Activated naive CD4-positive, alpha-beta T cell treated with anti-CD3 and anti-CD28 coated beads, Interleukin-2, amount 50 U/mL, for 16 hours (primary cell): ENCODE results near the gene MVD.

Experiments used
- DNase-seq: peaks from one replicate; pipeline ENCODE4 v3.0.0-alpha.2; 2020

MVD gene, protein sequence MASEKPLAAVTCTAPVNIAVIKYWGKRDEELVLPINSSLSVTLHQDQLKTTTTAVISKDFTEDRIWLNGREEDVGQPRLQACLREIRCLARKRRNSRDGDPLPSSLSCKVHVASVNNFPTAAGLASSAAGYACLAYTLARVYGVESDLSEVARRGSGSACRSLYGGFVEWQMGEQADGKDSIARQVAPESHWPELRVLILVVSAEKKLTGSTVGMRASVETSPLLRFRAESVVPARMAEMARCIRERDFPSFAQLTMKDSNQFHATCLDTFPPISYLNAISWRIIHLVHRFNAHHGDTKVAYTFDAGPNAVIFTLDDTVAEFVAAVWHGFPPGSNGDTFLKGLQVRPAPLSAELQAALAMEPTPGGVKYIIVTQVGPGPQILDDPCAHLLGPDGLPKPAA

DNA sequence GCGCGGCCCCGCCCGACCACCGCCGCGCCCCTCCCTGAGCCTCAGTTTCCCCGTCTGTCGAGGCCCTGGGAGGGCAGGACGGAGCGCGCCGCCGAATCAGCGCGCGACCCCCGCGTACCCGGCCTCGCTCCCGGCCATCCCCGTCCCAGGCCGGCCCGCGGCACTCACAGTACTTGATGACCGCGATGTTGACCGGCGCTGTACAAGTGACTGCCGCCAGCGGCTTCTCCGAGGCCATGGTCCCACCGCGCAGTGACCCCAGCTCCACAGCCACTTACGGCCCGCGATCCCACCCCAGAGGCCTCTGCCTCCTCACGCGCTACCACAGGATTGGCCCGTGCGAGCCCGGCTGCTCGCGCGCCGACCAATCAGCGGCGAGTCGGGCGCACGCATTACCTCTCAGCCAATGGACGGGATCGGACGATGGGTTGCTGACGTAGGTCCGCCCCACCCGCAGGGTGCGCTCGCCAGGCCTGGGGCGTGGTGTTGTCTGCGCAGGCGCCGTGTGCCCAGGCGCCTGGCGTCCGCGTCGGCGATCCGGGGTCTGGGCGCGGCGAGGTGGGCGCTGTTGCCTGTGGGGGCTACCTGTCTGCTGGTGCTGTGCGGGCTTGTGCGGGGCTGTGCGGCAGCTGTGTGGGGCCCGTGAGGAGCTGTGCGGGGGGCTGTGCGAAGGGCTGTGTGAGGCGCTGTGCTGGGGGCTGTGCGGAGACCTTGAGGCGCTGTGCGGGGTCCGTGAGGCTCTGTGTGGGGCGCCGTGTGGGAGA, at the start of gene MVD:
Gene MVD (minus strand): TSS at position 249 of the 764 bp plus-strand sequence. CDS start 11 bp downstream, at position 238.
- peak; percentile 96 for DNase-seq

DNA sequence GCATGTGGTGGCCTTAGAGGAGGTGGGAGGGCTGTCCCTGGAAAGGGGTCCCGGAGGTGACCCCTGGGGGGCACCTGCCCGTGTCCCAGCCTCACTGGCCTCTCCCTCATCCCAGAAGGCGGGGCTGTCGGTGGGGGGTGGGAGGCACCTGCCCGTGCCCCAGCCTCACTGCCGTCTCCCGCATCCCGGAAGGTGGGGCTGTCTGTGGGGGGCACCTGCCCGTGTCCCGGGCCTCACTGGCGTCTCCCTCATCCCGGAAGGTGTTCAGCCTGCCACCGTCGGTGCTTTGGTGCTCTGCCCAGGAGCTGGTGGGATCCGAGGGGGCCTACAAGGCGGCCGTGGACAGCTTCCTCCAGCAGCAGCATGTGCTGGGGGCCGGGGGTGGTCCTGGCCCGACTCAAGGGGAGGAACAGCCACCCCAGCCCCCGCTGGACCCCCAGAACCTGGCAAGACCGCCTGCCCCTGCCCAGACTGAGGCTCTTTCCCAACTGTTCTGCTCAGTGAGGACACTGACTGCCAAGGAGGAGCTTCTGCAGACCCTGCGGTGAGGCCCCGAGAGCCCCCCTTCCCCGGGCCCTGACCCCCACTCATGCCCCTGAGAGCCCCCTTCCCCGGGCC, 49.6 kb upstream of the MVD start:
- DNase-seq, result no peak

DNA sequence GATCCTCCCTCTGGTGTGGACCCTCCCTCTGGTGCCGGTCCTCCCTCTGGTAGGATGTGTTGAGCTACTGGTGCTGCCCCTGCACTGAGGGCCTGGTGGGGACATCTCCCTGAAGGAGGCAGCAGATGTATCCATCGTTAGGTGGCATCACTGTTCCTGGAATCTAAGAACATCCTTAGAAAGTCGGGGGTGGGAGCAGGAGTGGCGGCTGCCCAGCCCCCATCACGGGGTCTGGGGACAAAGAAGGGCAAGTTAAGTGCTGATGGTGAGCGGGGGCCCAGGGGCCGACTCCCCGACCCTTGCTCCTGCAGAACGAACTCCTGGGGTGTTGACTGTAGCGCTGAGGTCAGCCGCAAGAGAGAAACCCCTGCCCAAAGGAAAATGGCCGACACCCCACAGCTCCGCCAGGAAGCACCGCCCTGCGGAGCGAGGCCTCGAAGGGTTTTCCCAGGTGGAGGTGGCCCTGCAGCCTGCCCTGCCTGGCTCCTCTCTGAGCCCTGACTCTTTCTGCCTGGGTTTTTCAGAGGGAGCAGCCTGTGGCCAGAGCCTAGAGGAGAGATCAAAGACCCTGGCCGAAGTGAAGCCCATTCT, 49.0 kb upstream of the MVD start:
- no peak for DNase-seq

DNA sequence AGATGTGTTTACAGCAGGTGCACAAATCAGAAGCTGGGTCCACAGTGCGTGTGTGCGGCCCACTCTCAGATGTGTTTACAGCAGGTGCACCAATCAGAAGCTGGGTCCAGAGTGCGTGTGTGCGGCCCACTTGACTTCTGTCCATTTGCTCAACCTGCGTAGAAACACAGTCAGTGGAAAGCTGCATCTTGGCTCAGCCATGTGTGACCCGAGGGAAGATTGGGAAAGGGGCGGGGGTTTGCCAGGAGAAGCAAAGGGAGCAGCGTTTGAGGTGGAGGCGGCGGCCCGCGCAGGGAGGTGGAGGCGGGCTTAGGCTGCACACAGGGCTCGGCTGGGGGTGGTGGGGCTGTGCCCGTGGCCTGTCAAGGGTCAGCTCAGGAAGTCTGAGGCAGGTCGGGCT, 47.7 kb upstream of the MVD start:
- no peak for DNase-seq

DNA sequence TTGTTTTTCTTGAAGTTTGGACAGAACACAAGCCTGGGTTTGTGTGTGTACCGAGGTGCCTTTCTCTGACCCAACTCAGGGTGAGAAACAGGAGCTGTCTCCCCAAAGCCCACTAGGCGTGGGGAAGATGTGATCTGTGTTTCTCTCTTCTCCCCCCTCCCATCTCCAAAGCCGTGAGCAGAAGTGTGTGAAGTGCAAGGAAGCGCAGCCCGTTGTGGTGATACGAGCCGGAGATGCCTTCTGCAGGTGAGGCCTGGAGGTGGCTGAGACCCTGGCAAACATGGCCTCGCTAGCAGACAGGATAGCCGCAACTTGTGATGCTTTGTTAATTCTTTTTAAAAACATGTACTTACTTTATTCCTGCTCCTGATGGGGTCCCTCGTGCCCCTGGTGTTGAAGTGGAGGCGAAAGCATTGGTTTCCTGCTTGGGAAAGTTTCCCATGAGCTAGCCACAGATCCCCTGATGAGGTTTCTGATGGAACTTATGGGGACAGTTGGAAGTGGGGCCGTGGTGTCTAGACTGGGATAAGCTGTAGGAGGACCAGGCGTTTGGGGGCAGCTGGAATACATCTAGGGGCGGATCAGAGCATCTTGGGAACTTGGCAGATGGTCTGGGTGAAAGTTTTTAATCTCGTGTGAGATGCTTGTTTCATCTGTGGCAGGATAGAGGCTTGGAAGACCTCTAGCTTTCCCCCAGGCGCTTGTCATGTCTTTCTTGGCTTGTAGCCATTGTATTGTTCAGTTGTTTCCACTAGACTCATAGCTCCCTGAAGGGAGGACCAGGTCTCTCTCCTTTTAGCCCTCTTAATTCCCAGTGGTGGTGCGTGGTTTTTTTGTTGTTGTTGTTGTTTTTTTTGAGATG, 44.3 kb upstream of the MVD start:
- DNase-seq, result no peak

DNA sequence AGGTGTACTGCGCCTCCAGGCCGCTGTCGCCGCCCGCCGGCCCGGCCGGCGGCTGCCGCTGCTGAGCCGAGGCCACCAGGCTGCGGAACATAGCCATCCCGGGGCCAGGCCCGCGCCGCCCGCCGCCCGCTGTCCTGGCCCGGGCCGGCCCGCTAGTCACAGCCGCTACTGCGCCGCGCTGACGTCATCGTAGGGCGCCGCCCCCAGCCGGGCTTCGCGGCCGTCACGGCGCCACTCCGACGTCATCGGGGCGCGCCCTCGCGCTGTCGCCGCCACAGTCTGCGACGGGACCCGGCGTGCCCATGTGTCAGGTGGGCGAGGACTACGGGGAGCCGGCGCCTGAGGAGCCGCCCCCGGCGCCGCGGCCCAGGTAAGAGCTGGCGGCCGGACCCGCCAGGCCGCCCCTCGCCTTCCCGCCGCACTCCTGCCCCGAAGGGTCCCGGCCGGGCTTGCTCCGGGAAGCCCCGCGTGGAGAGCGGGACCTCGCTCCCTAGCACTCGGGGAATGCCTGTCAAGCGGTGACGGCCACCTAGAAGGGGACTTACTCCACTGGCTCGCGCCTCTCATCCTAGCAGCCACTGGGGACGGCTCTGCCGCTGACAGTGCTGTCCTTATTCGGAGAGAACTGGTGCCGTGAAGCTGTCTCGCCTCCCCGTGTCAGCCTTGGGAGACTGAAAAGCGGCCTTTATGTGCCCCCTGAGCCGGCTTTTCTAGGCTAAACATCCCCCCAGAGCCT, 43.5 kb upstream of the MVD start, which contains the start of the genes CTU2 and RNF166:
Gene CTU2 (plus strand): TSS at position 275 of the 736 bp plus-strand sequence. CDS start 28 bp downstream, at position 303.
Gene RNF166 (minus strand): TSS at position 180 of the 736 bp plus-strand sequence. CDS start 83 bp downstream, at position 97.
- DNase-seq, result peak; percentile 94

DNA sequence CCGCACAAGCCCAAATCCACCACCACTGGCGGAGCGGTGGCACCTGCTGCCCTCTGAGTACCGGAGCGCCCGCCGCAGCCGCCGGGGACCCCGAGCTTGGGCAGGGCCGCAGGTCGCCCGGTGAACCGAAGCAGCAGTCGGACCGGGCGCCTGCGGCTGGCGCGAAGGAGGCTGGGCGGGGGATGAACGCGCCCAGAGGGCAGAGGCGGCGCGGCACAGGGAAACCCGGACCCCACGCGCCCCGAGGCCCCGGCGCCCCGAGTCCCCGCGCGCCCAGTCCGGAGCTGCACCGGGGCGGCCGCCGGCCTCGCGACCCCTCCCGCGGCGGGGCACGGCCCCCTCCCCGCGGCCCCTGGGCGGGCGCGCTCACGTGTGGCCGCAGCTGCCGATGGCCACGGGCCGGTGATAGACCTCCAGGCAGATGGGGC, 42.9 kb upstream of the MVD start:
- DNase-seq, result no peak

DNA sequence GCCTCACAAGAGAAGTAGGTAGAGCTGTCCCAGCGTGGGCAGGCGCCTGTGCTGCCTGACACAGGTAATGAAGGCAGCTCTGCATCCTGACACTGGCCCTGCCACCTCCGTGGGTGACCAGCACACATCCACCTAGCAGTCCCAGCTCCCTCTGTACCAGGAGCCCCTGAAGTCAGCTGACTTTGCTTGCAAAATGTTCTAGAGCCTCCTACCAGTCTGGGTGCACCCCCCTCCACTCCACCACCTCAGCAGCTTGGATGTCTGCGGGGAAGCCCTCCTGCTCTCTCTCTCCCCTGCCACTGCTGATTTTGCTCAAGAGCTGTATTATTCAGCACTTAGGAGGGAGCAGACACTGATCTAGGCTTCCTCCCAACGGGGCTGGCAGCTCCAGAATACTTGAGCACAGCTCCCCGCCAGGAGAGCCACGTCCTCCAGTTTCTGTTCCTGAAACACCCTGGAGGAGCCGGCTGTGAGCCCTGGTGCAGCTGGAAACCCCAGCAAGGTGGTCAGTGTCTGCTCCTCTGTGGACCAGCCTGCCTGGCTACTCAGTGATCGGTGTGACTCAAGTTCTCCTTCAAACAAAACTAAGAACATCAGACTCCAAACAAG, 42.3 kb upstream of the MVD start:
- DNase-seq, result no peak

DNA sequence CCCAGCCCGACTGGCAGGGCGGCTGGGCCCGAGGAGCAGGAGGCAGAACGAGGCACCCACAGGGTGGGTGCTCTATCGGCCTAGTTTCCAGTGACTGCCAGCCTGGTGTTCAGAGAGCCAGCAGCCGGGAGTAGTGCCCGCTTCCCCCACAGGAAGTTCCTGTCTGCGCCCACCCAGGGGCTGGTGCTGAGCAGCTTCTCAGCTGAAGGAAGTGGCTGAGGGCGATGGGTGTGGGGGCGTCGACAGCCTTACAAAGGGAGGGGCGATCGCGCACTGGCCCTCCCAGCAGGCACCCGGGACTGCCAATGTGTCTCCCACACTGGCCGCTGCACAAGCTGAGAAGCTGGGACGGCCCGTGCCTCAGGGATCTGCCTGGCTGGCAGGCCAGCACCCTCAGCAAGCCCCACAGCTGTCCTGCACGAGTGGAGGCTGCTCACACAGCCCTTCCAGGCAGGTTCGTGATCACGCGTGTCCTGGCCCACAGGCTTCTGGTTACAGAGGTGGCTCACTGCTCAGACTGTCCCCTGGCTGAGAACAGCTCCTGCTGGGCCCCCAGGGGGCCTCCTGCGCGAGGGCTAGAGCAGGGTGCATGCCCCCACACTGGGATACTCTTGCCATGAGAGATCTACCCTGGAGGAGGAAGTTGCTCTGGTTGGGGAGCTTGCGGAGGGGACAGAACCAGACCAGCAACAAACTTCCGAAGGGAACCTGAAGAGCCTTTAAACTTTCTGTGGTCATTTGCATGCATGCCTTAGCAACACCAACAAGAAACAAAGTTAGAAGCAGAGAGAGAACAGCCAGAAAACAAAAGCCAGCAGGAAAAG, 40.8 kb upstream of the MVD start:
- DNase-seq, result peak; percentile 64

DNA sequence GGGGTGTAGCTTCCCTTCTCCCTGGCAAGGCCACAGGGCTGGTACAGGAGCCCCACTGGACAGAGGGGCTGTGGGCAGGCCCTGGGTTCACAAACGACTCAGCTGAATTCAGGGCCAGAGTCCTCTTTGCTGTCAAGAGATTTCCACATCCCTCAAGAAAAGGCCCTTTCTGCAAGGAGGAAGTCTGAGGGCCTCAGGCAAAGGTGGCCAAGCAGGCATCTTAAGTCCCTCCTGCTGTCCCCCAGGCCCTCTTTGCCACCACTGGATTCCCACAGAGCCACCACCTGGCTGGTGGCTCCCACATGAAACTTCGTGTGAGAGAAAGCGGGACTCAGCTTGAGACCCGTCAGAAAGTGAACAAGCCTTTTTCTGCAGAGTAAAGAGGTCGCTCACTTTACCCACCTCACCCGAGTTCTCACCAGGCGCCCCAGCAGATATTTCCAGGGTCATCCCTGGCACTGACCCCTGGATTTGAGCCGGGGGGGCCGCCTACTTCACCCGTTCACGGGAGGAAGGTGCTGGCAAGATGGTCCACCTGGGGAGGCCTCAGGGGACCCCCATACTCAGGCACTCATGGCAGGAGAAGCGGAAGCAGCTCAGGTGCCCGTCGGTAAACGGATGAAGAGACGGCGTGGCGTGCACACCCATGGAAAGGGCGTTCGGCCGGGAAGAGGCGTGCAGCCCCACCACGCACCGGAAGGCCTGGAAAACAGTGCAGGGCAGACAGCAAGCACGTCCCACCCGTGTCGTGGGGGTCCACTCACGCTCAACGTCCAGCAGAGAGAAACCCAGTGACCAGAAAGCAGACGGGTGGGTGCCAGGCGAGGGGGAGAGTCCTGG, 39.7 kb upstream of the MVD start:
- DNase-seq, result no peak

DNA sequence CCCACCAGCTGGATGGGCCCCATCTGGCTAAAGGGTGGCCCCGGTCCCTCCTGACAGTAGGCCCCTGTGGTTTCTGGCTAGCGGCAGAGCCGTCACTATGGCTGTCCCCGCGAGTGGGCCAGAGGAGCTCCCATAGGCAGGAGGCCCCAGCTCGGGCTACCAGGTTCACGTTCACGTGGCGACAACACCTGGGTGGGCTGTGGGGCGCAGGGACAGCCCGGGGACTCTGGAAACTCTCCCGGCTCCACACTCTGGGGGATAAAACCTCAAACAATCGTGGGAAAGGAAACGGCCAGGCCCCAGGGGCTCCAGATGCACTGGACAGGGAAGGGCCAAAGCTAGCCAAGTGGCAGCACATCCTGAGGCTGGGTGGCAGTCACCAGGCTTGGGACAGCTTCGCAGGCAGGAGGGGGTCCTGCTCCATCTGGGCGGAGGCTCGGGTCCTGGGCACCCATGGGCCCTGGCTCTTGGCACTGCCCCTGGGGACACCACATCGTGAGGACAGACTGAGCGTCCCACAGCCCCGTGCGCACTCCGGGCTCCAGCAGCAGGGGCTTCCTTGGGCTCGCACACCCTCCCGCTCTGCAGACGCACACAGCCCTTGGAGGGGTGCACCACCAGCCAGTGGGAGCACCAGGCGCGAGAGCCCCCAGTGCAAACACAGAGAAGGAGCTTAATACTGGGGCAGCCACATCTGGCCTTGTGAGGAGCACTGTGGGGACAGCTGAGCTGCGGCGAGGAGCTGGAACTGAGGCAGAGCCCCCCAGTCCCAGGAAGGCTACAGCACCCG, 38.9 kb upstream of the MVD start:
- no peak for DNase-seq

DNA sequence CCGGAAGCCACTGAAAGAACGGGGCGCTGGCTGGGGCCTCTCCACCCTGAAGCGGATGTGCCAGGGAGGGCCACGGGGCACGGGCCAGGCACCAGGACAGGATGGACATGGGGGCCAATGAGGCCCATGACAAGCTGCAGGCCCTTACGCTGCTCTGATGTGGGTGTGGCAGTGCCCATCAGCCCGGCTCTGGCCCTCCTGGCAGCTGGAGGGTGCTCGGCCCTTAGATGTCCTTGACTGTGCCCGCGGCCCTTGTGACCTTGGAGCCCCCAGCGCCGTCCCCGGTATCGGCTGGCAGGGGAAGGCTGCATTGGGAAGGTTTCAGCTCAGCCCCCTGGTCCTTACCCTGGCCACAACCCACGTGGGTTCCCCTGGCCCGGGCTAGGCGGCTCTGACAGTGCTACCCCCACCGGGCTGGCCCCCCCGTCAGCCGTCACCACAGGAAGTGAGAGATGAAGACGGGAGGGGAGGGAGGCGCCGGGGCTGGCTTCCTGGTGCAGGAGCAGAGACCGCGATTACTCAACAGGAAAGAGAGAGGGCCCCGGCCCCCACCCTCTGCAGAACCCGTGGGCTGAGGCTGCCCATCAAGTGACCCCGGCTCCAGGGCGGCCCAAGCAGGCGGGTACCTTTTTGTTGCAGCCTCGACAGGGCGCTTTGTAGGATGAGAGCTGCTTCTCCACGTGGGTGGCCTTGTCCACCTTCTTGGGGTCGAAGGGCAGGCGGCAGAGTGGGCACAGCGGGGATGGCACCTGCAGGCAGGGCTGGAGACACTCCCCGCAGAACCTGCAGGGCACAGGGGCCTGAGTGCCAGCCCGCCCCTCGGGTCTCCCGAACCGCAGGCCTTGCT, 38.0 kb upstream of the MVD start:
- DNase-seq, result peak; percentile 92

DNA sequence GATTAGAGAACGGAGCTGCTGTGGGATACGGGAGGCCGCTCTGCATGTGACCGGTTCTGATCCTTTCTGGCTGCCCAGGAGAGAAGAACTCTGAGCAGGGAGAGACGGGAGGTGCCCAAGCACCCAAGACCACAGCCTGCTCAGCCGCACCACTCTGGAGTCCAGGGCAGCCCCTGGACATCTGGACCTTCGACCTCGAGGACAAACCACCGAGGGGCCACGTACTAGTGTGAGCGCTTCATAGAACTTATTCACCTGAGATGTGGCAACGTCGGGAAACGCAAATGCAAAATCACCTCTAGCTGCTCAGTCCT, 37.4 kb upstream of the MVD start:
- DNase-seq, result no peak

DNA sequence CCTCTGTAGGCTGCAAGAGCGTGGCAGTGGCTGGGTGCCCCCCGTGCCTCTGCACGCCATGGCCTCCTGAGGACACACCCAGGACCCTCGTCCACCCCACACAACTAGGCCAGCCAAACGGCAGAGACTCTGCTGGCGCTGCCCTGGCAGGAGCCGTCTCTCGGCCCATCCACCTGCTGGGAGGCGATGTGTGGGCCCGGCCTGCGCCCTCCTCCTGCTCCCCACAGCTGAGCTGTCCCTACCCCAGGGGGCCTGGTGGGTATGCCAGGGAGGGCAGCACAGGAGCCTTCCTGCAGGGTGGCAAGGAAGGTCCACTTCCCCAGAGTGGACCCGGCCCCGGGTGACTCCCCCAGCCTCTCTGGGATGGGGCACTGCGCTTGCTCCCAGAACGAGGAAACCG, 36.3 kb upstream of the MVD start:
- DNase-seq, result no peak

DNA sequence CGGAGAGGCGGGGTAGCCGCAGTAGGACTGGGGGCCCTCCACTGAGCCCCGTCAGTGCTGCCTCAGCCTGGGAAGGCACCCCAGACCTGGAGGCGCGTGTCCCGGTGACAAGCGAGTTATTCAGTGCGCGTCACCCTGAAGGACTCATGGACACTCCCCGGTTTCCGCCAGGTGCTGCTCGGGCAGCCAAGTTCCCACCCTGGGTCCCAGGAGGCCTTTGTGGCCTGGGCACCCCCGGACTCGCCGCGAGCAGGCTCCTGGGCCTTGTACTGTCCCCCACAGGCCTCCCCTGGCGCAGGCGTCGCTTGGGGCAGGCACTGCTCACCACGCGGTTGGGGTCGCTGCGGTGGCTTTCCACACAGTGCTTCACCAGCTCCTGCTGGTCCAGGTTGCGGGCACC, 35.8 kb upstream of the MVD start:
- DNase-seq, result no peak

DNA sequence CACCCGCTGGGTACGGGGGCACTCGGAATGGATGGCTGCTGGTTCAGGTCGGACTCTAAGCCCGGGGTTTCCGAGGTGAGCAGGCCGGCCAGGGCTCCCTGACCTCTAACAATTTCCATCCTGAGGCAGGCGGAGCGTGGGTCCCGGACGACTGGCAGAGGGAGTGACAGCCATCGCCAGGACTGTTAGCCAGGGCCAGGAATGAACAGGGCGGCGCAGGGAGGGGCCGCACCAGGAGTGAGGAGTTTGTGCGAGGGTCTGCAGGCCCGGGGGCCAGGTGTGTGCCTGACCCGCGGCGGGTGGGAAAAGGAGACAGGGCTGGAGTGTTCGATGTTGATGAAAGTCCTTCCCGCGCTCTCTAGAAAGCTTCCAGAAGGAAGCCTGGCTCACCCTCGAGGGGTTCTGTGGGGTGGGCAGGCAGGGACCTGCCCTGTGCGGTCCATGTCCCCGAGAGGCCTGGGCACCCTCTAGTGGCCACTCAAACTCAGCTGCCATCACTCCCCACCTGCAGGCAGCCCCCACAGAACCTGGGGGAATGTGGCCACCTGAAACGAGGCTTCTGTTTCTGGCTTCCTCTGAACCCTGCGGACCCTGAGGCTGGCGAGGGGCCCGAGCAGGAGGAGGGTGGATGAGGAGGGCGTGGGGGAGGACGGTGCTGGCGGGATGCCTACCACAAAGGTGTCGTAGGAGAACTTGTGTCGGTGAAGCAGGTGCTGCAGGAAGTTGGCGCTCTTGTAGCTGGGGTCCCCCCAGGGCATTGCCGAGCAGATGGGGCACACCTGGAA, 35.1 kb upstream of the MVD start:
- DNase-seq, result no peak
